Suppressor macrophage (primary cell): ENCODE data around the gene LMBR1L.
"Not testable (repeated sequence)": the region's sequence is repeated elsewhere in the genome, so short reads cannot be mapped to it uniquely, and the experiment has no call there.

Experiments
- DNase-seq, 4 experiments: peaks; one replicate each; pipeline ENCODE4 v3.0.0-alpha.2; 2020 to 2022

The LMBR1L gene

GRCh38 chr12:49084438-49084837 is 26.2 kb downstream of the LMBR1L start:
- no peak for DNase-seq

- DNase-seq = no peak
Observed at GRCh38 chr12:49079793-49080192, 30.9 kb downstream of the LMBR1L start.

- DNase-seq = no peak
Observed at GRCh38 chr12:49070971-49071370, 39.7 kb downstream of the LMBR1L start.

GRCh38 chr12:49069507-49070346 is 40.9 kb downstream of the LMBR1L start, which contains the start of gene RHEBL1:
Gene RHEBL1 (minus strand): TSS chr12:49069979. CDS start chr12:49069785, 194 bp downstream.
- DNase-seq = peak; percentile 99 to 100 (median 100)

GRCh38 chr12:49068879-49069506 is 41.7 kb downstream of the LMBR1L start:
- DNase-seq = no peak

GRCh38 chr12:49066120-49066519 is 44.5 kb downstream of the LMBR1L start:
- DNase-seq = no peak

- DNase-seq = no peak
Observed at GRCh38 chr12:49064767-49065152, 45.9 kb downstream of the LMBR1L start.

GRCh38 chr12:49061916-49062315 is 48.7 kb downstream of the LMBR1L start:
- not testable (repeated sequence) for DNase-seq

GRCh38 chr12:49061157-49061650 is 49.4 kb downstream of the LMBR1L start:
- no peak for DNase-seq

- DNase-seq = peak; percentile 91 to 97 (median 96)
Observed at GRCh38 chr12:49060237-49061156, 50.1 kb downstream of the LMBR1L start, which contains the start of gene KMT2D. Gene KMT2D (minus strand): TSS chr12:49060794. CDS start chr12:49055324, 5,470 bp downstream.

- DNase-seq = peak; percentile 29 to 65 (median 40)
Observed at GRCh38 chr12:49059299-49060171, 51.1 kb downstream of the LMBR1L start.

- DNase-seq = peak in 1 of 4 experiments; percentile 15
Observed at GRCh38 chr12:49059045-49059298, 51.7 kb downstream of the LMBR1L start.

- no peak for DNase-seq
Observed at GRCh38 chr12:49058366-49059044, 52.1 kb downstream of the LMBR1L start.

- DNase-seq = peak in 3 of 4 experiments; percentile 36 to 43 (median 40)
Observed at GRCh38 chr12:49057888-49058287, 52.8 kb downstream of the LMBR1L start.

GRCh38 chr12:49055978-49056754 is 54.5 kb downstream of the LMBR1L start:
- peak; percentile 89 to 97 (median 93) for DNase-seq

GRCh38 chr12:49055092-49055491 is 55.6 kb downstream of the LMBR1L start:
- DNase-seq = no peak

GRCh38 chr12:49054524-49054923 is 56.1 kb downstream of the LMBR1L start:
- no peak for DNase-seq

- DNase-seq = no peak
Observed at GRCh38 chr12:49054096-49054495, 56.6 kb downstream of the LMBR1L start.

- DNase-seq = no peak
Observed at GRCh38 chr12:49052451-49053208, 58.0 kb downstream of the LMBR1L start.
